ENCODE measurements around the gene TRRAP. TPM values are rescaled to one million over a fixed set of nuclear protein-coding genes. Genes with fewer than 3 reads are reported as not detected.
A peak's percentile ranks its signal among the peaks of the same experiment; 100 is the strongest.

The TRRAP gene
- total RNA-seq, 4 donors from 2014 or later: 27.2 to 35.8 (median 30.1) TPM

DNA sequence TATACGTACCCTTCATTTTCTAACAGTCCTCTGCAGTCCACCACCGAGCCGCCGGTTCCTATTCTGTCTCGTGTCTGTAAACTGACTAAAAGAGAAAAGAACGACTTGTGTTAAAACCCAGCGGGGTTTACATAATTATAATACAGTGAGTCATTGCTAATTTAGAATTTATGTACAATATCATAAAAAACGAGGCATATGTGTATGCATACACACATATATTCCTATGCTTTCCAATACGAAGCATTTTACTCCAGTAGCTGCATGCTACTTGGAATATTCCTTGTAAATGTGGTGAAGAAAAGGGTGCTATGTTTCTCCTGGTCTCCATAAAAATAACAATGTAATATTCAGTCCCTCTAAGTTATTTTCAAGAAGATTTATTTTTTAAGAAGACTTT lies 176.4 kb downstream of the TRRAP start:
- no peak for DNase-seq (ENCODE audit: low spot score)
- no peak for ATAC-seq (ENCODE audit: low FRiP score)
- TF ChIP-seq, protein P1, sequence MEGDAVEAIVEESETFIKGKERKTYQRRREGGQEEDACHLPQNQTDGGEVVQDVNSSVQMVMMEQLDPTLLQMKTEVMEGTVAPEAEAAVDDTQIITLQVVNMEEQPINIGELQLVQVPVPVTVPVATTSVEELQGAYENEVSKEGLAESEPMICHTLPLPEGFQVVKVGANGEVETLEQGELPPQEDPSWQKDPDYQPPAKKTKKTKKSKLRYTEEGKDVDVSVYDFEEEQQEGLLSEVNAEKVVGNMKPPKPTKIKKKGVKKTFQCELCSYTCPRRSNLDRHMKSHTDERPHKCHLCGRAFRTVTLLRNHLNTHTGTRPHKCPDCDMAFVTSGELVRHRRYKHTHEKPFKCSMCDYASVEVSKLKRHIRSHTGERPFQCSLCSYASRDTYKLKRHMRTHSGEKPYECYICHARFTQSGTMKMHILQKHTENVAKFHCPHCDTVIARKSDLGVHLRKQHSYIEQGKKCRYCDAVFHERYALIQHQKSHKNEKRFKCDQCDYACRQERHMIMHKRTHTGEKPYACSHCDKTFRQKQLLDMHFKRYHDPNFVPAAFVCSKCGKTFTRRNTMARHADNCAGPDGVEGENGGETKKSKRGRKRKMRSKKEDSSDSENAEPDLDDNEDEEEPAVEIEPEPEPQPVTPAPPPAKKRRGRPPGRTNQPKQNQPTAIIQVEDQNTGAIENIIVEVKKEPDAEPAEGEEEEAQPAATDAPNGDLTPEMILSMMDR (IDR thresholded peaks at IDR 0.05): no peak

DNA sequence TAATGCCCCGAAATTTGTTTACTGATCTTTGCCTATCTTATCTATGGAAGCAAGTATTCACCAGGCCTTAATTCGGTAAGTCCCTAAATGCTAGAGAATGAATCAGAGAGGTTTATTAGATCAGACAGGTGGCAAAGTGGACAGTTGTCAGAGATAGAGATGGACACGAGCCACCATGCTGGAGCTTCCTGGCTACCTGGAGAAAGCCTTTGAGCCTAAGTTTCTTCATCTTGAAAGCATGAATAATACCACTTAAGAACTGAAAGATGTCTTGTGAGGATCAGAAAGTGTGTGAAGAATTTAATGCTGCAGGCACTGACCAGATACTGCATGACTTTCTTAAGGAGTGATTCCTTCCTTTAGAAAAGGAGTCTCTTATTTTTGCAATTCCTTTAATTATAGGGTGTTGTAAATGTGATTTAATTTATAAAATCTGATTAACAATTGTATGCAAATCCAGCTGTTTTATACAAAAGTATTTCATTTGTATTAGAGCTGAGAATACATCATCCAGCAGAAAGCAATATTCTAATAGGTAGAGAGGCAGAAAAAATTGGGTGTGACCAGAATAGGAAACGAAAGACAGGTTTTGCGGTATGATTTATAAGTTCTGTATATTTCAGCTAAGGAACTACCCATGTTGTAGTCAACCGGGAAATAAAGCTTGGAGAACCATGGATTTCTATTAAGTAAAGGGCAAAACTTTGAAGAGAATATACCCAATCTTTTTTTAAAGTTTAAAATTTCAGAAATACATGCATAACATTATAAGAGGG lies 182.9 kb downstream of the TRRAP start:
- ATAC-seq (ENCODE audit: low FRiP score) (no peak), DNase-seq (ENCODE audit: low spot score) (no peak)
- TF ChIP-seq, protein P1 (IDR thresholded peaks at IDR 0.05): no peak

Small RNA genes lying within 50 kb of the gene (small RNA-seq; reads per million reads assigned to genes)
- gene MIR3609: 30.4 reads per million, percentile 94 among the genes with 10 or more reads in this experiment

Other genes starting within 250 kb of the TRRAP start
- under 1 TPM in 2 of 4 donors, not detected in 2; 0.19 to 0.24 TPM for gene TMEM130, start 8.5 kb upstream of the TRRAP start, total RNA-seq

All from omental fat pad (tissue), 4 donors.